Measurements from ENCODE around the gene ULK4.

GRCh38 chr3:41881233-41881821 is 80.6 kb downstream of the ULK4 start:
- TF ChIP-seq PKNOX1 (IDR thresholded peaks at IDR 0.05) (no peak), TARDBP (IDR thresholded peaks at IDR 0.05) (no peak), LEF1 (IDR thresholded peaks at IDR 0.05; ENCODE audit: borderline replicate concordance) (no peak), FOXA1 (IDR thresholded peaks at IDR 0.05) (no peak), SP1 (IDR thresholded peaks at IDR 0.05) (no peak), BHLHE40 (IDR thresholded peaks at IDR 0.05; ENCODE audit: borderline replicate concordance) (no peak), HDGF (IDR thresholded peaks at IDR 0.05; ENCODE audit: borderline replicate concordance) (no peak), ZNF384 (IDR thresholded peaks at IDR 0.05) (no peak), CTBP1 (IDR thresholded peaks at IDR 0.05; ENCODE audit: borderline replicate concordance) (no peak), SUZ12 (IDR thresholded peaks at IDR 0.05) (no peak), ELF4 (IDR thresholded peaks at IDR 0.05) (peak; percentile 48; the same call in 1 of the 2 replicates), NFRKB (IDR thresholded peaks at IDR 0.05) (no peak)
